ENCODE data around the gene FOXO3. TPM values are rescaled to one million over a fixed set of nuclear protein-coding genes. Genes with fewer than 3 reads are reported as not detected.

The FOXO3 gene
- total RNA-seq, 1 experiment from 2014 or later: 22.1 TPM

DNA sequence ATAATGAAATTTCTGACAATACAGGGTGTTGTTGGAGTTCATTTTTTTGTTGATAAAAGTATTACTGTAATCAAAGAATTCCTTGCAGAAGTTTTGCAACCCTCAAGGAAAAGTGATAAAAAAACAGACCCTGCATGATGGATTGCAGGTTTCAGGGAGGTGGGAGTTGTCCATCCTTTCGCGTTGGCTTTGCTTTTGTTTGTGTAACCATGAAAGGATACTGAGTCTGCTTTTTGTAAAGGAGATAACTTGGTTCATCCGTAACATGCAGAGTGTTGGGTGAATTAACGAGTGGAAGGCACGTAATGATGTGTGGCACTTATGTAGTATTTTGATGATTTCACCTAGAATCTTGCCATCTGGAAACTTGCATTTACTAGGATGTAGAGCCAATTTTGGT is 23.6 kb downstream of the FOXO3 start:
- Histone ChIP-seq H3K4me2 (ENCODE audit: insufficient read depth, insufficient read length, low read length) (no peak overlapping the region), H4K91ac (ENCODE audit: insufficient read length, low read depth, low read length) (no peak overlapping the region), H4K5ac (ENCODE audit: insufficient read length, low read depth, low read length) (no peak overlapping the region), H2AK5ac (ENCODE audit: insufficient read length, low read length) (no peak overlapping the region), H4K20me1 (ENCODE audit: control insufficient read depth, insufficient read depth, insufficient read length) (no peaks in the 10 kb centered on the region), H2BK12ac (ENCODE audit: insufficient read length, low read depth, low read length) (no peak overlapping the region), H3K27me3 (ENCODE audit: insufficient read depth, low read length) (no peaks in the 10 kb centered on the region), H3K4me1 (ENCODE audit: insufficient read depth, low read length) (peaks cover 16% of the 10 kb centered on the region; the same call in 1 of the 2 replicates), H3K9ac (ENCODE audit: extremely low read depth, insufficient read length, low read length) (no peak overlapping the region), H3K79me1 (ENCODE audit: insufficient read depth, low read depth, low read length, poor library complexity, severe bottlenecking) (peaks cover 2% of the 10 kb centered on the region), H3K79me2 (ENCODE audit: insufficient read depth, low read length) (no peaks in the 10 kb centered on the region; the same call in 1 of the 2 replicates), H3K23me2 (ENCODE audit: insufficient read length, low read depth, low read length, poor library complexity, severe bottlenecking) (no peaks in the 10 kb centered on the region), H2BK120ac (ENCODE audit: low read depth, low read length, poor library complexity, severe bottlenecking) (no peak overlapping the region), H3K27ac (ENCODE audit: insufficient read length, low read depth, low read length) (no peak overlapping the region), H2BK5ac (ENCODE audit: insufficient read length, low read length) (no peak overlapping the region), H3K14ac (ENCODE audit: insufficient read depth, low read length) (no peak overlapping the region), H3K56ac (ENCODE audit: insufficient read length, low read depth, low read length) (no peak overlapping the region), H2AFZ (ENCODE audit: low read length) (no peak overlapping the region), H3K4ac (ENCODE audit: low read depth, low read length) (no peak overlapping the region), H2BK15ac (ENCODE audit: low read depth, low read length) (no peak overlapping the region), H3K23ac (ENCODE audit: insufficient read length, low read depth, low read length) (no peak overlapping the region), H4K8ac (replicated peaks; ENCODE audit: insufficient read length, low read depth, low read length) (no peak overlapping the region), H3T11ph (ENCODE audit: low read length) (no peak overlapping the region), H3K9me3 (ENCODE audit: control insufficient read depth, low read depth, low read length) (no peaks in the 10 kb centered on the region), H3K18ac (ENCODE audit: insufficient read length, low read depth, low read length) (no peak overlapping the region), H2BK20ac (ENCODE audit: low read depth, low read length, poor library complexity, severe bottlenecking) (no peak overlapping the region)
- WGBS (ENCODE audit: extremely low coverage, insufficient read length, low lambda C conversion rate): no CpG with 5 or more reads among the region's 5 CpGs
- TF ChIP-seq, protein P1, sequence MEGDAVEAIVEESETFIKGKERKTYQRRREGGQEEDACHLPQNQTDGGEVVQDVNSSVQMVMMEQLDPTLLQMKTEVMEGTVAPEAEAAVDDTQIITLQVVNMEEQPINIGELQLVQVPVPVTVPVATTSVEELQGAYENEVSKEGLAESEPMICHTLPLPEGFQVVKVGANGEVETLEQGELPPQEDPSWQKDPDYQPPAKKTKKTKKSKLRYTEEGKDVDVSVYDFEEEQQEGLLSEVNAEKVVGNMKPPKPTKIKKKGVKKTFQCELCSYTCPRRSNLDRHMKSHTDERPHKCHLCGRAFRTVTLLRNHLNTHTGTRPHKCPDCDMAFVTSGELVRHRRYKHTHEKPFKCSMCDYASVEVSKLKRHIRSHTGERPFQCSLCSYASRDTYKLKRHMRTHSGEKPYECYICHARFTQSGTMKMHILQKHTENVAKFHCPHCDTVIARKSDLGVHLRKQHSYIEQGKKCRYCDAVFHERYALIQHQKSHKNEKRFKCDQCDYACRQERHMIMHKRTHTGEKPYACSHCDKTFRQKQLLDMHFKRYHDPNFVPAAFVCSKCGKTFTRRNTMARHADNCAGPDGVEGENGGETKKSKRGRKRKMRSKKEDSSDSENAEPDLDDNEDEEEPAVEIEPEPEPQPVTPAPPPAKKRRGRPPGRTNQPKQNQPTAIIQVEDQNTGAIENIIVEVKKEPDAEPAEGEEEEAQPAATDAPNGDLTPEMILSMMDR (conservative IDR thresholded peaks at IDR 0.05): no peak
- Mint-ChIP-seq H3K9me3 (no peaks in the 10 kb centered on the region), H3K27me3 (ENCODE audit: low read depth) (no peaks in the 10 kb centered on the region), H3K36me3 (ENCODE audit: insufficient read depth in 1 of 3, low read depth in 3 of 3) (peaks cover 0 to 2% (median 0%) of the 10 kb centered on the region in 3 experiments; a peak in 2 of 7 replicates), H3K4me3 (no peak overlapping the region), H3K4me1 (peaks cover 52% of the 10 kb centered on the region in 2 experiments), H3K27ac (no peak overlapping the region)
- no peak for DNase-seq
